Kidney (tissue), 14 donors: ENCODE data around the gene TBX1. TPM values are rescaled to one million over a fixed set of nuclear protein-coding genes. Genes with fewer than 3 reads are reported as not detected.

Experiments used
- DNase-seq, 5 donors: peaks; one replicate each; pipeline ENCODE4 v3.0.0-alpha.2; 2013 to 2020
- FAIRE-seq: peaks from 2 replicates; lab custom pipeline; 2012; peaks lifted over from hg19 to GRCh38; lab: Jason Lieb, UNC
- H3K27ac ChIP-seq, 2 donors: one replicate each; pipeline ENCODE4 v1.7.0; 2013; ENCODE audit warnings: low read depth in 2 of 2, low read length in 2 of 2, inconsistent platforms in 1 of 2
- H3K27me3 ChIP-seq: one replicate; pipeline ENCODE4 v1.7.1; 2013; ENCODE audit warnings: low read length, inconsistent platforms; ENCODE audit not compliant: control insufficient read depth, insufficient read depth
- H3K36me3 ChIP-seq, 3 donors: one replicate each; pipeline versions ENCODE4 v1.7.0 to v1.7.1; 2013; ENCODE audit warnings: low read length in 3 of 3, control low read depth in 1 of 3, inconsistent platforms in 1 of 3; ENCODE audit not compliant: insufficient read depth in 3 of 3, control insufficient read depth in 2 of 3
- H3K4me1 ChIP-seq, 3 donors: one replicate each; pipeline versions ENCODE4 v1.7.0 to v1.7.1; 2013; ENCODE audit warnings: low read length in 3 of 3, inconsistent platforms in 1 of 3, low read depth in 1 of 3; ENCODE audit not compliant: control insufficient read depth in 2 of 3, insufficient read depth in 2 of 3
- H3K4me3 ChIP-seq, 3 donors: one replicate each; pipeline versions ENCODE4 v1.7.0 to v1.8.1; 2013; ENCODE audit warnings: low read length in 3 of 3, control low read depth in 1 of 3, inconsistent platforms in 1 of 3
- H3K9ac ChIP-seq, 3 donors: one replicate each; pipeline versions ENCODE4 v1.7.0 to v1.7.1; 2013; ENCODE audit warnings: low read length in 3 of 3, control low read depth in 1 of 3, inconsistent platforms in 1 of 3
- H3K9me3 ChIP-seq, 3 donors: one replicate each; pipeline versions ENCODE4 v1.7.0 to v1.7.1; 2013; ENCODE audit warnings: low read length in 3 of 3, control low read depth in 1 of 3, inconsistent platforms in 1 of 3; ENCODE audit not compliant: control insufficient read depth in 2 of 3, insufficient read depth in 1 of 3
- intact Hi-C: fragments of 100-400 bp; cut with DNase I; formaldehyde crosslinking; loops from one replicate; pipeline ENCODE4 v1.11.1; 2022
- polyA plus RNA-seq: library from polyadenylated mRNA; stranded (reverse); fragments of 350-450 nt; fragmentation: Illumina TruSeq; extraction: RNeasy Lipid Tissue Mini Kit (QIAGEN cat#74804); gene quantifications from one replicate; pipeline ENCODE4 v1.2.3, GENCODE V29; 2014; ENCODE audit warnings: low read depth, low replicate concordance; ENCODE audit not compliant: insufficient read depth
- total RNA-seq: library from RNA; stranded (reverse); fragmentation: NEBNext Ultra II Directional; extraction: Animal tissue kit (Norgen Biotek cat#: 25700); gene quantifications from one replicate; pipeline ENCODE4 v1.2.1, GENCODE V29; 2021
- TF ChIP-seq, protein P1 (sequence below): IDR thresholded peaks from 3 replicates; pipeline ENCODE4 v1.5.1; 2012; ENCODE audit warnings: mild to moderate bottlenecking, moderate library complexity, borderline replicate concordance; ENCODE audit not compliant: insufficient read depth; ENCODE audit errors: extremely low read depth
- donor health status: control.
- donor health status: control.
- donor health status: control.
- donor health status: control.
- donor health status: control.
- donor health status: DM: yes; HTN: yes; CAD: no.
- donor health status: Normal renal cell carcinoma (clear cell type).

Gene TBX1
- total and polyA plus RNA-seq, 2 donors from 2014 or later: 0.45 to 5.5 TPM

DNA sequence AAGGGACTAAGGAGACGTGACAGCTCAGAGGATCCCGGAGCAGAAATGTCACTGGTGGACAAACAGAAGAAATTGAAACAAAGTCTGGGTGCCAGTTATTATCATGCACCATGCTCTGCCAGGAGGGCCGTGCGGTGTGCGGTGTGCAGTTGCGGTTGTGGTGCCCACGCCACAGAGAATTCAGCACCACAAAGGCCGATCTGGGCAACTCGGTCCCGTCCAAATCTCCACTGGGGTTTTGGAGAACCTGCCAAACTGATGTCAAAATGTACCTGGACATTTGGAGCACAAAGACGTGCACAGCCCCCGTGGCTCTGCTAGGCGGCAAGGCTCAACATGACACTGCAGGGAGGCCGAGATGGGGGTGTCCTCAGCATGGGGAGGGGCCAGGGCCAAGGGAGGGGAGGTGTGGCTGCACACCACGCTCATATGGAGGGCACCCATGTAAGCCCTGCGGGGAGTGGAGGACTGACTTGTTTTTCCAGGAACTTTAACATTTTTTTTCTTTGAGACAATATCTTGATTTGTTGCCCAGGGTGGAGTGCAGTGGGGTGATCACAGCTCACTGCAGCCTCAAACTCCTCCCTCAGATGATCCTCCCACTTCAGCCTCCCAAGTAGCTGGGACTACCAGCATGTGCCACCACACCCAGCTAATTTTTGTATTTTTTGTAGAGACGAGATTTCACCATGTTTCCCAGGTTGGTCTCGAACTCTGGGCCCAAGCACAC lies 54.7 kb downstream of the TBX1 start:
- TF ChIP-seq, protein P1, sequence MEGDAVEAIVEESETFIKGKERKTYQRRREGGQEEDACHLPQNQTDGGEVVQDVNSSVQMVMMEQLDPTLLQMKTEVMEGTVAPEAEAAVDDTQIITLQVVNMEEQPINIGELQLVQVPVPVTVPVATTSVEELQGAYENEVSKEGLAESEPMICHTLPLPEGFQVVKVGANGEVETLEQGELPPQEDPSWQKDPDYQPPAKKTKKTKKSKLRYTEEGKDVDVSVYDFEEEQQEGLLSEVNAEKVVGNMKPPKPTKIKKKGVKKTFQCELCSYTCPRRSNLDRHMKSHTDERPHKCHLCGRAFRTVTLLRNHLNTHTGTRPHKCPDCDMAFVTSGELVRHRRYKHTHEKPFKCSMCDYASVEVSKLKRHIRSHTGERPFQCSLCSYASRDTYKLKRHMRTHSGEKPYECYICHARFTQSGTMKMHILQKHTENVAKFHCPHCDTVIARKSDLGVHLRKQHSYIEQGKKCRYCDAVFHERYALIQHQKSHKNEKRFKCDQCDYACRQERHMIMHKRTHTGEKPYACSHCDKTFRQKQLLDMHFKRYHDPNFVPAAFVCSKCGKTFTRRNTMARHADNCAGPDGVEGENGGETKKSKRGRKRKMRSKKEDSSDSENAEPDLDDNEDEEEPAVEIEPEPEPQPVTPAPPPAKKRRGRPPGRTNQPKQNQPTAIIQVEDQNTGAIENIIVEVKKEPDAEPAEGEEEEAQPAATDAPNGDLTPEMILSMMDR: no peak
- Histone ChIP-seq H3K27me3 (no peaks in the 10 kb centered on the region), H3K9ac (no peak overlapping the region), H3K36me3 (no peaks in the 10 kb centered on the region), H3K4me3 (no peak overlapping the region), H3K4me1 (no peaks in the 10 kb centered on the region), H3K27ac (no peak overlapping the region), H3K9me3 (no peaks in the 10 kb centered on the region)
- DNase-seq: no peak
- intact Hi-C loops: no loop called here
- FAIRE-seq: no peak

DNA sequence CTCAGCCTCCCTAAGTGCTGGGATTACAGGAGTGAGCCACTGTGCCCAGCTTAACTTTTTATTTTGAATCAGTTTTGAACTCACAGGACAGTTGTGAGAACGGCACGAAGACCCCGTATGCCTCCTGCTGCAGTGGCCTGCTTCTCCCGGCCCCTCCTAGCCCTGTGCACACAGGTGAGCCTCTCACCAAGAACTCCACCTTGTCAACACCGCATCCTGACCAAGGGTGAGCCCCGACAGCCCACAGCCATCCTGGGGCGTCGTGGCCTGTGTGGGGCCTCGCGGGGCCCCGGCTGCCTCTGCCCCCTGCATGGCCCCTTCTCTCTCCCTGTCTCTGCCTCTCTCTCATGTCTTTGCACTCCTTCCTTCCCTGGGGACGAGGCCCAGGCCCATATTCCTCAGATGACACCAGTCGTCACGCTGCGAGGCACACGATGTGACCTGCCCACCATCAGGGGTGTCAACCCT lies 55.3 kb downstream of the TBX1 start:
- H3K27me3 ChIP-seq: no peaks in the 10 kb centered on the region
- H3K27ac ChIP-seq: no peak overlapping the region
- intact Hi-C loops: no loop called here
- H3K9me3 ChIP-seq: no peaks in the 10 kb centered on the region
- H3K36me3 ChIP-seq: no peaks in the 10 kb centered on the region
- no peaks in the 10 kb centered on the region for H3K4me1 ChIP-seq
- TF ChIP-seq, protein P1: no peak
- no peak overlapping the region for H3K9ac ChIP-seq
- DNase-seq (peak in 2 of 5 donors; percentile 18 to 58), FAIRE-seq (no peak)
- no peak overlapping the region for H3K4me3 ChIP-seq

DNA sequence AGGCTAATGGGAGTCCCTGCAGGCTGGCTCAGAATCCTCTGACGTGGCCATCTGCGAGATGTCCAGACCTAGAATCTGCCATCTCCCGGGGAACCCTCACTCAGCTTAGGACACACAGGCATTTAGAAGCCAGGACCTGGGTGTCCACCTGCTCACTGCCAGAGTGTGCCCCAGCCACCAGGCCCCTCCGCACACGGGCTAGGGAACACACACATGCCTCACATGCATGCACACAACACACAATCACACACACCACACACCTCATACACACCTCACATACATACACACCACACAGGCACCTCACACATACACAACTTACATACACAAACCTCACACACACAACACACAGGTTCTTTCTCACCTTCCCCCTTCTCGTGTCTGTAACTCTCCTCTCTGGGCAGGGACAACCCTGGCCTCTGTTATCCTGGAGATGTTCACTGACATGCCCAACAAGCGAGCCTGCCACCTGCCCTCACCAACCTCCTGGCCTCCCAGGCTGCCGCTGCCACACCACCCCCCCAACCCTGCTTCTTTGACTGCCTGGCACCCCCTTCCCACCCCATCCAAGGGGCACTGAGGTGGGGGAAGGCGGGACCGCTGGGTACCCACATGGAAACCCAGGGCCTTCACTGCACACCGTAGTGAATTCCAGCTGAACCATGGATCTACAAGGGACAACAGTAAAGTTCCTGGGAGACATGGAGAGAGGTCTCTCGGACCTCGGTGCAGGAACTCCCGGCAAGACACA lies 56.0 kb downstream of the TBX1 start:
- intact Hi-C loops: no loop called here
- Histone ChIP-seq H3K9ac (no peak overlapping the region), H3K4me1 (no peaks in the 10 kb centered on the region), H3K4me3 (no peak overlapping the region), H3K27me3 (no peaks in the 10 kb centered on the region), H3K36me3 (no peaks in the 10 kb centered on the region), H3K9me3 (no peaks in the 10 kb centered on the region), H3K27ac (no peak overlapping the region)
- FAIRE-seq: no peak
- TF ChIP-seq, protein P1: no peak
- DNase-seq: peak in 1 of 5 donors; percentile 23

Other genes with a start within 250 kb of the TBX1 start
- gene CLDN5, start 236.4 kb upstream of the TBX1 start, total RNA-seq: 48.4 TPM
- gene CLDN5, start 236.4 kb upstream of the TBX1 start, polyA plus RNA-seq: 47.8 TPM
- 10.4 TPM for gene SEPTIN5, start 46.3 kb upstream of the TBX1 start, total RNA-seq
- 13.0 TPM for gene SEPTIN5, start 46.3 kb upstream of the TBX1 start, polyA plus RNA-seq
- 1.9 TPM for gene GP1BB, start 37.2 kb upstream of the TBX1 start, total RNA-seq
- gene GP1BB, start 37.2 kb upstream of the TBX1 start, polyA plus RNA-seq: 4.1 TPM
- gene GNB1L, start 94.1 kb downstream of the TBX1 start, total RNA-seq: 4.4 TPM
- gene GNB1L, start 94.1 kb downstream of the TBX1 start, polyA plus RNA-seq: 4.0 TPM
- gene RTL10, start 94.1 kb downstream of the TBX1 start, total RNA-seq: 16.7 TPM
- gene RTL10, start 94.1 kb downstream of the TBX1 start, polyA plus RNA-seq: 8.8 TPM
- gene COMT, start 181.0 kb downstream of the TBX1 start, total RNA-seq: 118 TPM
- 244 TPM for gene COMT, start 181.0 kb downstream of the TBX1 start, polyA plus RNA-seq
- 28.6 TPM for gene TXNRD2, start 181.0 kb downstream of the TBX1 start, total RNA-seq
- 50.6 TPM for gene TXNRD2, start 181.0 kb downstream of the TBX1 start, polyA plus RNA-seq